Uterus (tissue), 2 donors: ENCODE data around the gene MAP4K4.

ENCODE experiments used
- CTCF ChIP-seq, 4 experiments: fragments of 200-600 bp in 2 of 4; fragments of 450-650 bp in 2 of 4; sonication (generic) in 2 of 4; IDR thresholded peaks; one replicate each; pipeline ENCODE4 v1.5.1; 2016 to 2019; ENCODE audit warnings: antibody characterized with exemption in 4 of 4, mild to moderate bottlenecking in 2 of 4, moderate library complexity in 1 of 4
- POLR2A ChIP-seq, 2 donors: fragments of 450-650 bp; IDR thresholded peaks; one replicate each; pipeline ENCODE4 v1.6.1; 2016; ENCODE audit warnings: antibody characterized with exemption in 2 of 2, mild to moderate bottlenecking in 1 of 2, moderate library complexity in 1 of 2

DNA sequence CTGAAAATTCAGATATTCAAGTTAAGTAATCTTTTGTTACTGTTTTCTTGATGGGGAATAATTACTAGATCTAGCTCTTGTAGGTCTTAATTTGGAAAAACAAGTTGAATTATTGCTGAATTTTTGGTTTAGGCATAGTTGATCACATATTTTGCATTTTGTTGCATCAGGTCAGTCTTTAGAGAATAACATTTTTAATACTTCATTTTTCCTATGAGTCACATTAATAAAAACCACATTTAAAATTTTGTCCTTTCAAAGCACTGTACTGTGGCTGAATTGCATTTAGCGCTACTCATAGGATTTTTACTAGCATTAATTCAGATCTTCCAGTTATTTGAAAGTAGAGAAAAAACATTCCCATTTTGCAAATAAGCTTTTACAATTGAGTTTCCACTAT lies 23.2 kb downstream of the MAP4K4 start:
- no peak for TF ChIP-seq CTCF (IDR thresholded peaks at IDR 0.05)
- TF ChIP-seq POLR2A (IDR thresholded peaks at IDR 0.05): no peak
